Measurements from ENCODE around the gene MAP3K1.

GRCh38 chr5:56917534-56917933 is 102.2 kb downstream of the MAP3K1 start:
- TF ChIP-seq POLR2A (IDR thresholded peaks at IDR 0.05; ENCODE audit: low read length) (no peak), GATA1 (IDR thresholded peaks at IDR 0.05; ENCODE audit: low read depth, low read length) (no peak)
